Retinal pigment epithelial cell (primary cell): ENCODE measurements around the gene GABRE.

ENCODE experiments used
- DNase-seq: peaks from one replicate; pipeline ENCODE4 v3.0.0-alpha.2; 2010; ENCODE audit warnings: low read depth
- H3K4me3 ChIP-seq: 2 replicates; pipeline ENCODE4 v1.5.1; 2011; ENCODE audit warnings: mild to moderate bottlenecking, low read length, control low read depth, moderate library complexity
- TF ChIP-seq, protein P1 (sequence below): conservative IDR thresholded peaks from 2 replicates; pipeline ENCODE4 v1.5.1; 2011; ENCODE audit warnings: low read depth, low read length, control low read depth, inconsistent platforms

Gene GABRE, protein sequence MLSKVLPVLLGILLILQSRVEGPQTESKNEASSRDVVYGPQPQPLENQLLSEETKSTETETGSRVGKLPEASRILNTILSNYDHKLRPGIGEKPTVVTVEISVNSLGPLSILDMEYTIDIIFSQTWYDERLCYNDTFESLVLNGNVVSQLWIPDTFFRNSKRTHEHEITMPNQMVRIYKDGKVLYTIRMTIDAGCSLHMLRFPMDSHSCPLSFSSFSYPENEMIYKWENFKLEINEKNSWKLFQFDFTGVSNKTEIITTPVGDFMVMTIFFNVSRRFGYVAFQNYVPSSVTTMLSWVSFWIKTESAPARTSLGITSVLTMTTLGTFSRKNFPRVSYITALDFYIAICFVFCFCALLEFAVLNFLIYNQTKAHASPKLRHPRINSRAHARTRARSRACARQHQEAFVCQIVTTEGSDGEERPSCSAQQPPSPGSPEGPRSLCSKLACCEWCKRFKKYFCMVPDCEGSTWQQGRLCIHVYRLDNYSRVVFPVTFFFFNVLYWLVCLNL

GRCh38 chrX:151974336-151975227, at the start of gene GABRE:
Gene GABRE (minus strand): TSS chrX:151974676. CDS start chrX:151974625, 51 bp downstream.
- DNase-seq = no peak
- TF ChIP-seq, protein P1, sequence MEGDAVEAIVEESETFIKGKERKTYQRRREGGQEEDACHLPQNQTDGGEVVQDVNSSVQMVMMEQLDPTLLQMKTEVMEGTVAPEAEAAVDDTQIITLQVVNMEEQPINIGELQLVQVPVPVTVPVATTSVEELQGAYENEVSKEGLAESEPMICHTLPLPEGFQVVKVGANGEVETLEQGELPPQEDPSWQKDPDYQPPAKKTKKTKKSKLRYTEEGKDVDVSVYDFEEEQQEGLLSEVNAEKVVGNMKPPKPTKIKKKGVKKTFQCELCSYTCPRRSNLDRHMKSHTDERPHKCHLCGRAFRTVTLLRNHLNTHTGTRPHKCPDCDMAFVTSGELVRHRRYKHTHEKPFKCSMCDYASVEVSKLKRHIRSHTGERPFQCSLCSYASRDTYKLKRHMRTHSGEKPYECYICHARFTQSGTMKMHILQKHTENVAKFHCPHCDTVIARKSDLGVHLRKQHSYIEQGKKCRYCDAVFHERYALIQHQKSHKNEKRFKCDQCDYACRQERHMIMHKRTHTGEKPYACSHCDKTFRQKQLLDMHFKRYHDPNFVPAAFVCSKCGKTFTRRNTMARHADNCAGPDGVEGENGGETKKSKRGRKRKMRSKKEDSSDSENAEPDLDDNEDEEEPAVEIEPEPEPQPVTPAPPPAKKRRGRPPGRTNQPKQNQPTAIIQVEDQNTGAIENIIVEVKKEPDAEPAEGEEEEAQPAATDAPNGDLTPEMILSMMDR = no peak
- H3K4me3 ChIP-seq = peak within 1 kb of the TSS; percentile 50

- DNase-seq = no peak
- TF ChIP-seq, protein P1 = no peak
- H3K4me3 ChIP-seq = no peak overlapping the region
Measured at GRCh38 chrX:152020888-152021287, 46.4 kb upstream of the GABRE start.

DNA sequence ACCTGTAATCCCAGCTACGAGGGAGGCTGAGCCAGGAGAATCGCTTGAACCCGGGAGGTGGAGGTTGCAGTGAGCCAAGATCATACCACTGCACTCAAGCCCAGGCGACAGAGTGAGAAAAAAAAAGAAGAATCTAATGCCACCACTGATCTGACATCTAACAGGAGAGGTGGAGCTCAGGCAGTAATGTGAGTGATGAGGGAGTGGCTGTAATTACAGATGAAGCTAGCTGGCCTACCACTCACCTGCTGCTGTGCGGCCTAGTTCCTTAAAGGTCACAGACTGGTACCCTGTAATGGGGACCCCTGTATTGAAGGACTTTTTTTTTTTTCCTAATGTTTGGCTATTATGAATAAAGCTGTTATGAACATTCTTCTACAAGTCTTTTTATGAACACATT, 25.3 kb upstream of the GABRE start:
- TF ChIP-seq, protein P1 = no peak
- DNase-seq = no peak
- no peak overlapping the region for H3K4me3 ChIP-seq

DNA sequence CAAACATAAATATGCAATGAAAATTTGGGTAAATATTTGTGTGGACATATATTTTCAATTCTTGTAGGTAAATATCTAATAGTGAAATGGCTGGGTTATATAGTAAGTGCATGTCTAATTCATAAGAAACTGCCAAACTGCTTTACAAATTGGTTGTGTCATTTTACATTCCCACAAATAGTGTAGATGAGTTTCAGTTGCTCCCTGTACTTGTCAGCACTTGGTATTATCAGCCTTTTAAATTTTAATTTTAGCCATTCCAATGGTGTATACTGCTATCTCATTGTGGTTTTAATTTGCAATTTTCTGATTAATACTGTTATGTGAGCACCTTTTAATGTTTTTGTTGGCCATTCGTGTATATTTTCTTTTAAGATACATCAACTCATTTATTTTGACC, 23.1 kb upstream of the GABRE start:
- no peak overlapping the region for H3K4me3 ChIP-seq
- DNase-seq = no peak
- TF ChIP-seq, protein P1 = no peak

GRCh38 chrX:151996347-151996746, 21.9 kb upstream of the GABRE start:
- DNase-seq = no peak
- TF ChIP-seq, protein P1 = no peak
- H3K4me3 ChIP-seq = no peak overlapping the region

- TF ChIP-seq, protein P1 = no peak
- DNase-seq = no peak
- no peak overlapping the region for H3K4me3 ChIP-seq
Measured at GRCh38 chrX:151994476-151994875, 20.0 kb upstream of the GABRE start.
